Fibroblast of upper back skin (primary cell): ENCODE results near the gene C4orf50.
A peak's percentile ranks its signal among the peaks of the same experiment; 100 is the strongest.
"Not testable (repeated sequence)": the region's sequence is repeated elsewhere in the genome, so short reads cannot be mapped to it uniquely, and the experiment has no call there.

Experiments used
- DNase-seq: peaks from one replicate; pipeline ENCODE4 v3.0.0-alpha.2; 2013

The C4orf50 gene

DNA sequence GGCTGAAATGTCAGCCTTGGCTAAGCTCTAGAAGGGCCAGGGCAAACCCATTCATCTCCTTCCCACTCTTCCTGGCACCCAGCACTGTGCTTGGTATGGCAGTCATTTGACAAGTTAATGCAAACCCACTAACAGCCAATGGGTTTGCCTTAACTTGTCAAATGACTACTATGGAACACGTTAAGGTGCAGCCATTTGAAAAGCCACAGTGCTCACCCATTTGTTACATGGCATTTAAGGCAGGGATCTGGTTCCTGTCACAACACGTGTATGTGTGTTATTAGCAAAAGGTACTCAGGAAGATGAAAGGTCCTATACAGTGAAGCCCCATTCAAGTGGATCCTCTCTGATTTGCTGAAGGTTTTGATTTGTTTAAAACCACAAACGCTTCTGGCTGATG lies 132.5 kb downstream of the C4orf50 start:
- no peak for DNase-seq

DNA sequence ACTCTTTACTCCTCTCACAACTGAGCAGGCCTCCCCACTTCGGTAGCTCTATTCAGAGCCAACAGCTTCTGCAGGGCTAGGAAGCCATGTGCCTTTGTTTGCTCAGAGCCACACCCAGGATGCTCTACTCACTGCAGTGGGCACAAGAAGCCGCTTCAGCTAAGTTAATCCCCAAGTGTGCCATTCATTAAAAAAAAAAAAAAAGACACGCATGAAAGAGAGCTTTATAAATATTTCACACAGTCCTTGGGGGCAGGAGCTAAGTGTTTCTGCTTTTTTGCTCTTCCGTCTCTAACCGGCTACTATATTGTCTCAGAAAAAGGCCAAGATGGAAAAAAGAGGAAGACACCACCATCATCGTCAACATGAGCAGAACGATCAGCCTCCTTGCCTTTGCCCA lies 133.4 kb downstream of the C4orf50 start:
- no peak for DNase-seq

DNA sequence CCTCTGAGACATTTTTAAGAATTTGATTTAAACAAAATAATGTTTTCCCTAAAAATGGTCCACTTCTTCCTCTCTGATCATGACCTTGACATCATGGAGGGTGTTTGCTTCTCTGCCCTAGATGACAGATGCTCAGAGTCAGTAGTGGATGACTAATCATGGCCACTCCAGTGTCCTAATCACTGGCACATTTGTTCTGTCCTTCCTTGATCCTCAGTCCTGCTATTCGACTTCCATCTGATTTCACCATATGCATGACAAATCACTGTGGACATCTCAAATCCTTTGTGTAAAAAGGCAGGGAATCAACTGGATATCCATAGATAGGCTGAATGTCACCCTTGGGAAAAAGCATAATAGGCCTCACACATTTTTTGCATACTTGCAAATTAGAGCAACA lies 134.3 kb downstream of the C4orf50 start:
- no peak for DNase-seq

DNA sequence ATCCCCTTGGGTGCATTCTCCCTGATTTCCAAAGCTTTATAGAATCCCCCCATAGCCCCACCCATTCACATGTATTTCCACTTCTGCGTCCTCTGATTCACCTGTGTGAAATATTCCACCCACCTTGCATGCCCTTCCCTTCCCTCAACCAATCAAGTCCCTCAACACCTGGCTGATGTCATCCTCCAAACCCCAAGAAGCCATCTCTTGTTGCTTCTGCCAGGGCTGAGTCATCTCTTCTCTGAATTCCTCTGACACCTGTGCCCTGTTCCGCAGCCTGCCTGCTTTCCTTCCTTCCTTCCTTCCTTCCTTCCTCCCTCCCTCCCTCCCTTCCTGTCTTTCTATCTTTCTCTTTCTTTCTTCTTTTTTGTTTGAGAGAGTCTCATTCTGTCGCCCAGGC lies 135.3 kb downstream of the C4orf50 start:
- no peak for DNase-seq

DNA sequence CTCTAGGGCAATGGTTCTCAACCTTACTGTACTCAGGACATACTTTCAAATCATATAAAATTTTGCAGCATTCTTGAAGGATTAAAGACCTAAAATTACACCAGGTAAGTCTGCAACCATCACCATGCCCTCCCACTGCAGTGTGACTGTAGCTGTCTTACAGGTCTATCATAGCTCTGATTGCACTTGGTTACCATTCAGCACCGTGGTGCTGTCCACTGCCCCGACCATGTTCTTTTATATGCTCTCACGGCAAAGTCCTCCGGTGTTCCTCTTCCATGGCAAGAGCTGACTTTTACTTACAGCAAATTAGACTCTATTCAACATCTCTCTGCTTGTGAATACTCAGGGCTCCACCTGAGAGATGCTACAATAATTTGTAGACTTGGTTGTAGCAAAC lies 136.9 kb downstream of the C4orf50 start:
- DNase-seq, result no peak

DNA sequence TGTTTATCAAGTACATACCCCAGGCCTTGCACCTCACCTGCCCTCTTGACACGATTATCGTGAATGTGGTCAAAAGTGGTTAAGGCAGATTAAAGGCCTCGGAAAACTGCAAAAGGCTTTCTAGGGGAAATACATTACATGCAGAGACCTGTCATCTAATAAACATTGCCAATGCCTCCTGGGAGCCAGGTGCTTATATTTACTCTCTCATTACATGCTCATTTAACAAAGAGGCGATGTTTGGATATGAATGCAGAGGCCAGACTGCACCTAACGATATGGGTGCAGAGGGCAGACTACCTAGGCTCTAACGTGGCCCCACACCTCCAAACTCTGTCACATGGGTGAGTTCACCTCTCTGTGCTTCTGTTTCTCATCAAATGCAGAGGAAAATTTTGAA lies 139.9 kb downstream of the C4orf50 start:
- no peak for DNase-seq

DNA sequence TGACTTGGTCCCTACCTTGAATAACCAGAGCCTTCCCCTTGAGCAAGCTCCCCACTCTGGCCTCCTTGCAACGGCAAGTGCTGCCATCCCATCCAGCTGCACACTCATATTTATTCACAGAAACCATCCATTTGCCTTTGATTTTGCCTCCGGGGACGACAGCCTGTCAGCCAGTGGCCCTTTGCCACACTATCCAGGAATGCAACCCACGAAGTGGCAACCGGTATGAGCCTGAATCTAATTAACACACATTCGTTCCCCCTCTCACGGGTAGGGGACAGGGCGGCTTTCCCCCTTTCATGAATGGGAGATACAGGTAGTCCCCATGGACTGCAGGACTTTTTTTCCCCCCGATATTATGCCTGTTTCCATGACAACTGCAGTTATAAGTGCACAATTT lies 140.8 kb downstream of the C4orf50 start:
- DNase-seq, result no peak

DNA sequence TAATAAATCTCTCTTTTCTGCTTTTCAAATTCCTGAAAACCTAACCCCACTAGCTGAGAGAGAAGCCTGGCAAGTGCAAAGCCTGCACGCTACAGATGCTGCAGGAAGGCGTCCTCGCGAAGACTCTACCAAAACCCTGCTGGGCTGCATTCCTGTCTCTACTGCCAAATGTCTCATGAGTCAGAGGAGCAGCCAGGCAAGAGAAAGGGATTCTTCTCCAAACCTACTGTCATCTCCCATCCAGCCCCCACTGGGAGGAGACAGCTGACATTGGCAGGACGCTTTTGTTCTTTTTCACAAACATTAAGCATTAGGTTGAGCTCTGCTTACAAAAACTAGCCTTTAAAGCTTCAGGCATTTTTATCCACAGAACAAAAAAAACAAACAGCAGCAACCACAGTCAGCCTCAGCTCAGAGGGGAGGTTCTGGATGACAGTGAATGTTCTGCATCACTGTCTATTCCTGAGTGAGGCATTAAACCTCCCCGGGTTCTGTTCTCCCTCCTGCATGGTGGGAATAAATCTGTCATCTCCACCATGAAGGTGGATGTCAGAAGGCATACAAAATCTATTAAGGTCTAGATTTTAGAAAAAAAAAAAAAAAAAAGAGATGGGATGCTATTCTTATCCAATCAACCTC lies 143.3 kb downstream of the C4orf50 start:
- DNase-seq, result peak; percentile 55

DNA sequence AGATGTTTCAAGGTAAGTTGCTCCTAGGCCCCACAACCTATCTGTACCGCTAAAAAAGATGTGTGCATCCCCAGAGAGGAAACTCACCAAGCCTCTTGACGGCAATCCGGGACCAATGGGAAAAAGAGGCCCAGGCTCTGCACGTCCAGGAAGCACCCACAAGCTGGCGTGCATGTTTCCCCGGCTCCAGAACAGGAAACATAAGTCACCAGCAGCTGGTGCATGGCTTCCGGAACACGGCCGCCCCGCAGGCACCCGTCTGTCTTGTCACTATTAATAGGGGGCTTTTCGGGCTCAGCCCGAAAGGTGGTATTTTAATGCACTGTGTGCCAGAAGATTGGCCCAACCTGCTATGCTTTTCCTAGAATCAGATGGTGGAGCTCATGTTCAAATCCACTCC lies 147.5 kb downstream of the C4orf50 start:
- DNase-seq, result no peak

DNA sequence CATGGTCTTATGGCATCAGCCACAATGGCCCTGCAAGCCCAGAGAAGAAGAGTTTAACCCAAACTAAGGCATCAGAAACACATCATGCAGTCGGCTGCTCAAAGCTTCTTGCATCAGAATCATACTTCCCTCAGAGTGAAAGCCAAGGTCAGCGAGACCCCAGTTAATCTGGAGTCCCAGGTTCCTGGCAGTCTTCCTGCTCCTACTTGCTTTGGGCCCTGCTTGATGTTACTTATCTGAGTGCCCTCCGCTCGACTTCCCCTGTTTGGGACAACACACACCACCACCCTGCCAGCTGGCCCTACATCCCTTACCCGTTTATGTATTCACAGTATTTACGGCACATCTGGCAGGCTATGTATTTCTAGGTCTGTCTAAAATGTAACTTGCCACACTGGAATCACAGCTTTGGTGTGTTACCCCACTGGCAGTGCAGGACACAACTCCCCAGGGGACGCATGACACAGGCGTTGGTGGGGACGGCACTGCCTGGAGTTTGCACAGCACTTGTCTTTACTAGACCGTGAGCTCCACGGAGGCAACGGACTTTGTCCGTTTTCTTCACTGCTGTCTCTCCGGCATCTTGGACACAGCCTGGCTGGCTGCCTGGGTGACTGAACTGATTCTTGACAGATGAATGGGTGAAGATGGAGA lies 148.1 kb downstream of the C4orf50 start:
- DNase-seq, result no peak

DNA sequence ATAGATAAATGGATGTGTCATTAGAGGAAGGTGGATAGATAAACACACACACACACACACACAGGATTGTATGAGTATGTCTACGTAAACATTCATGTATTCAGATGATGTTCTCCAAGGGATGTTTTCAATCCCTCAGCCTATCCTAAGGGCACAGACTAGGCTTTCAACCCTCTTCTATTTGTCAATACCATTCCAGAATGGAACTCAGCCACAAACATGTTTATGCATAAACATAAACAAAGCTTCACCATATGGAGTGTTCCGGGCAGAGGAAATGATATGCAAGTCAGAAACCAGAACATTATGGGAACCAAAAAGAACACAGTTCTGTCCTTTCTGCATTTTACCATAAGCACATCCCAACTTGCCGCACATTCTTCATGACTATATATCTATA lies 150.4 kb downstream of the C4orf50 start:
- DNase-seq, result no peak

DNA sequence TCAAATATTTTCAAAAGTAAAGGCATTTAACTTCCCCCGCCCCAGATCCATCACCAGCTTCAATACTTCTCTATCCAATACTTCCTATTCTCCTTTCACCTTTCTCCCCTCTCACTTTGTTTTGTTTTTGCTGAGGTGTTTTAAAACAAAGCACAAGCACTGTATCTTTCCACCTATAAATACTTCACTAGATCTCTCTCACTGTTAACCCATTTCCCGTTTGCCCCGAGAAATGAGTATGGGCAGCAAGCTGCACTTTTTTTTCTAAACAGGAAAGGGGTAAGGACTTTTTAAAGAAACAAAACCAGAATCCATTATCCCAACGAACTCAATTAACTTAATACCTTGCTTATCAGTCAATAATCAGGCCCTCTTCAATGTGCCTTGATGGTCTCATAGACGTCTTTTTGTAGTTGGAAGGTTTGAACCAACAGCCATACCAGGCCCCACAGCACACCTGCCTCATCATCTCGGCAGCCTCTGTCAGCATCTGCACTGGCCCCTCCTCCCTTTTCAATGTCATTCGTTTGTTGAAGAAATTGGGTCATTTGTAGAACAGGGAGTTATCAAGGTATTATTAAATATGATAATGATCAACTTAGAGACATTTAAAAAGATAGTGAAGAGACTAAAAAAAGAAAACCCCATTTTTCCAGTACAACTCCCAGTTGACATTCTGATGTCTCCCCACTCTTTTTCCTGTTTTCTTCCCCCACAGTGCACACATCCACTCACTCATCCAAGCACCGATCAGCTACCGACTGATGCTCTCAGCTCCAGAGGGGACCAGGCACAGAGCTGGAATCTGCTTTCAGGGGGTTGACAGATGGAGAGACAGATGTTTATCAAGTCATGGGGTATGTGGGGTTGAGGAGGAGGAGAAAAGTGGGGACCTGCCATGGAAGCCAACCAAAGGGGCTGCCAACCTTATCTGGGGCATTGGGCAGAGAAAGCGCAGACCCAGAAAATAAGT lies 151.1 kb downstream of the C4orf50 start:
- no peak for DNase-seq

DNA sequence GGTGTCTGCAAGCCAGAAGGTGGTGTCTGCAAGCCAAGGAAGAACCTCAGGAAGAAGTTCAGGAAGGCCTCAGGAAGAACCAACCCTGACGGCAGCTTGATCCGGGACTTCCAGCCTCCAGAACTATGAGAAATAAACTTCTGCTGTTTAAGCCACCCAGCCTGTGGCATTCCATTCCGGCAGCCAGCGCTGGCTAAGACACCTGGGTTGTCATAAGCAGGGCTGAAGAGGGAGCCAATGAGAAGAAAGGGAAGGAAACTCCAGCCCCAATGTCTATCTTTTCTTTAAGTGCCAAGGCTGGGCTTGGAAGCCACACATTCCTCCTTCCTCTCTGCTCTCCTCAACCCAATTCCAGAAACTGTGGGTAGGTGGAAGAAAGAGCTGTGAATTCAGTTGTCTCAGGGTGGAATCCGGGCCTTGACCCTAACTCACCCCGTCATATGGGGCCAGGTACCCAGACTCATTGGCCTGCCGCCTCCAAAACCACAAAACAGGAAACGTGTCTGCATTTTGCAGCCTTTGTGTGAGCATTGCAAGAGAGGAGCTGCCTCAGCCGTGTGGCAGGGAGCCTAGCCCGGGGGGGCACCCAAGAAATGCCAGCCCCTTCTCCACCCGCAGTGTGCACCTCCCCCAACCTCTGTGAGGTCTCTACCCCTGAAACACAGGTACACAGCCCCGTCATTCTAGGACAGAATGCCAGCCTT lies 152.2 kb downstream of the C4orf50 start:
- DNase-seq, result no peak

DNA sequence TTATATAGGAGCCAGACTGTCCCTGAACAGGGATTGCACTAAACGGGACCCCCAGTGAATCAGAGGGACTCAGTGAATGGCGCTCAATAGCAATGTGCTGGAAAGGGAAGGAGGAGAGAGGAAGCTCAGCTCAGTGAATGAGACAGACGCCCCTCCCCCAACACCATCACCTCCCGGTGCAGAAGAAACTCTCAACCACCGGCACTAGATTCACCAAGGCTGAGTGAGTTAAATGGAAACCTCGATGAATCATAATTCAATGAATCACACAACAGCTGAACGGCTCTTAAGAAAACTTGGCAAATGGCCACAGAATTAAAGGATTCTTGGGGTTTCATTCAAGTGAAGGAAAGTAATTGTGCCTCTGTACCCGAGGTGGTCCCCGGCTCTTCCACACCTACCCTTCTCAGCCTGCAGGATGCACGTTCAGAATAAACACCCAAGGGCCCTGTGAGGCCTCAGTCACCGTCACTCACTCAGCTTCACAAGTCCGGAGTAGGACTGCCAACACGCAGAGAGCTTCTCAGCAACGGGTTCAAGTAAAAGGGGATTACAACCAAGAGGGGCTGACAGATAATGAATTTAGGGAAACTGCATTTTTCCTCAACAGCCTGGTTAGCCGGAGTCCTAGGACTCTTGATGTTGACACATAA lies 154.6 kb downstream of the C4orf50 start:
- peak; percentile 96 for DNase-seq

DNA sequence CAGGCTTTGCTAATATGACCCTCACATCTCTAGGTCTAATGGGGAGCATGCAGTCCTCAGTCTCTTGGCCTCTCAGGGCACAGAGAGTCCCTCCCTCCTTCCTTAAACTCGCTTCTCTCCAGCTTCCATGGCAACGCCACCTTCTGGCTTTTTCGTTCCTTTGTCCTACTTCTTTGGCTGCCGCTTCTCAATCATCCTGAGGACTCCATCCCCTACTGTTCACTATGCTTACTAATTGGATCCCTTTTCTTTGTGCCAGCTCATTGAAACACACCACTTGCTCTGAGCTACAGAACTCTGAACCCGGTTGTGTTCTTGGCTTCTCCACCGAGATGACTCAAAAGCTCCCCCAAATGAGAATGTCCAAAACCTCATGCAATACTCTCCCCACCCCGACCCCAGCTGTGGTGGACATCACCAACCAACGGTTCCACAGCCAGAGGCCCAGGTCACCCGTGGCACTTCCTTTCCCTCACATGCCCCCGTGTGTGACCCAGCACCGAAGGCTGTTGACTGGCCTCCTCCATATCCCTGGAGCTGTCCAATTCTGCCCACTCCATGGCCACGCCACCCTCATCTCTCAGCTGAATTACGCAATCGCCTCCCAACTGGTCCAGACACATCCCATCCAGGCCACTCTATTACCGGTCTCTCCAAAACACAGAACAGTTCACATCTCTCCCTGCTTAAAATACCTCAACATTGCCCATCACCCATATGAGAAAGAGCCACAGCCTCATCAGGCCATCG lies 160.0 kb downstream of the C4orf50 start:
- no peak for DNase-seq

DNA sequence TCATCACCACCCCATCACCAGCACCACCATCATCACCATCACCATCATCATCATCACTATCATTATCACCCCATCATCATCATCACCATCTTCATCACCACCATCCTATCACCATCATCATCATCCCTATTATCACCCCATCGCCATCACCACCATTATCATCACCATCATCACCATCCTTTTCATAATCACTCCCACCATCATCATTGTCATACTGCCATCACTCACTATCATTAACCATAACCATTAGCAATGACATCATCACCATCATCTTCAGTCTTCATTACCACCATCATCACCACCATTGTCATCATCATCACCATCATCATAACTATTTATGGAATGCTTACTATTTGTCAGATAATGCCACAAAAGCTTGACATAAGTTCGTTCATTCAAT lies 161.0 kb downstream of the C4orf50 start:
- DNase-seq, result no peak

DNA sequence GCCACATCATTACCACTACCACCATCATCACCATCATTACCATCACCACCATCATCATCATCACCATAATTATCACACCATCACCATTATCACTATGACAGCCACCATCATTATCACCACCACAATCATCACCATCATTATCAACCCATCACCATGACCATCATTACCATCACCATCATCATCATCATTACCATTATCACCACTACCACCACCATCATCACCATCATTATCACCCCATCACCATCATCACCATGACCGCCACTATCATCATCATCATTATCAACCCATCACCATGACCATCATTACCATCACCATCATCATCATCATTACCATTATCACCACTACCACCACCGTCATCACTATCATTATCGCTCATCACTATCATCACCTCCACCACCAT lies 161.9 kb downstream of the C4orf50 start:
- not testable (repeated sequence) for DNase-seq

DNA sequence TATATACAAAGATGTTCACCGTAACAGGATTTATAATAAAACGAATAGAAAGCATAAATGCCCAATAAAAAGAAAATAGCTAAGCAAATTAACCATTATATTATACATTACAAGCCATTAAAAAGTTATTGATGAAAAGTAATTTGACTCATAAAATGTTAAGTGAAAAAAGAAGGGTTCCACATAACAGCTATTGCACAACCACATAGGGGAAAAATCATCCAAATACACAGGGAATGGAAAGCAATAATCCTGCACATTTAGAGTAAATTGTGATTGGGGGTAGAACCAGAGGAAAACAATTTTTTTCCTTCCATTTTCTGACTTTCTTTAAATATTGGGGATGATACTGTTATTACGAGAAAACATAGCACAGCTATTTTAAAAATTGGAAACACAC lies 163.3 kb downstream of the C4orf50 start:
- no peak for DNase-seq

DNA sequence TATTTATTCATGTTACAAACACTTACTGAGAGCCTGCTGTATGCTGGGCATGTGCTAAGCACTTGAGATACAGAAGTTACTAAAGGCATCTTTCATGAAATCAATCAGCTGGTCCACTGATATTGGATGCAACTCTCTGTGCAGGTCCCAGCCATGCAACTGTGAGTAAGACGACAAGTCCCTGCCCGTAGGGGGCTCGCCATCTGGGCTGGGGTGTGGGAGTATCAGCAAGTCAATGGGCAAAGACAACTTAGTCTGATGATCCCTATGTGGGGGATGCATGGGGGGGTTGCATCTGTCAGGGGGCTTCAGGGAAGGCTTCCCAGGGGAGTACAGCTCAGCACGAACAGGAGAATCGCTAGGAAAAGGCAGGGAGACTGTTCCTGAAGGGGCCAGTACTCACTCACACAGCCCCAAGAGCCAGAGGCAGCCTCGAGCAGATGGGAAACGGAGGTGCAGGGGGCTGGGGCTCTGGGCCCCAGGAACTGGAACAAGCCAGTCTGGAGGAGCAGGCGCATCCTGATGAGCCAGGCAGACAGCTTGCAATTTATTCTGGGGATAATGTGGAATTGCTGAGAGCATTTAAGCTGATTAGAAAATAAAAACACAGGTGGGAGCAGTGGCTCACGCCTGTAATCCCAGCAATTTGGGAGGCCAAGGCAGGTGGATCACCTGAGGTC lies 165.6 kb downstream of the C4orf50 start:
- DNase-seq, result no peak

DNA sequence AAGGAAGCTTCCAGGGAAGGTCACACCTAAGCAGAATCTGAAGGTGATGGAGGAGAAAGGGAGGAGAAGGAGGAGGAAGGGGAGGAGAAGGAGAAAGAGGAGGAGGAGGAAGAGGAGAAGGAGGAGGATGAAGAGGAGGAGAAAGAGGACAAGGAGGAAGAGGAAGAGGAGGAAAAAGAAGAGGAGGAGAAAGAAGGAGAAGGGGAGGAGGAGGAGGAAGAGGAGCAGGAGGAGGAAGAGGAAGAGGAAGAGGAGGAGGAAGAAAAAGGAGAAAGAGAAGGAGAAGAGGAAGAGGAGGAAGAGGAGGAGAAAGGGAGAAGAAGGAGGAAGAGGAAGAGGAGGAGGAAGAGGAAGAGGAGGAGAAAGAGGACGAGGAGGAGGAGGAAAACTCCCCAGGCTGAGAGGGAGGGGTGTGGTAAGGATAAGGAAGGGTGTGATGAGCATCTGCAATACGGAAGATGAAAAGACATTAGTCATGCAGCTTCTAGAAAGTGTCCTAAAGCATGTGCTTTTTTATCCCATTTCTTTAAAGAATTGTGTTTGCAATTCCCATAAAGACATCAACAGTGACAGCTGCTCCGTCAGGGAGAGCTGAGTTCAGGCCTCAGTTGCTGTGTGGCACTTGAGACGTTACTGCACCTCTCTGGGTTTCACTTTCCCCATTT lies 166.5 kb downstream of the C4orf50 start:
- no peak for DNase-seq
